ENCODE measurements around the gene AUTS2. TPM values are rescaled to one million over a fixed set of nuclear protein-coding genes. Genes with fewer than 3 reads are reported as not detected.

Gene AUTS2
- total RNA-seq, 4 donors from 2014 or later: 14.9 to 27.2 (median 17.5) TPM

- Histone ChIP-seq H3K27ac (no peak overlapping the region), H3K36me3 (no peaks in the 10 kb centered on the region)
- intact Hi-C loops (cut with DNase I): no loop called here
Measured at GRCh38 chr7:70774950-70775527, 1176.8 kb downstream of the AUTS2 start.

GRCh38 chr7:70775570-70776156, 1177.4 kb downstream of the AUTS2 start:
- no peak overlapping the region for H3K4me3 ChIP-seq (replicated peaks in 1 of 3)
- no peaks in the 10 kb centered on the region for H3K36me3 ChIP-seq
- 82 to 83% methylated on average over 4 of the region's 4 CpGs for whole genome bisulfite sequencing, 2 donors
- peaks cover 0 to 7% of the 10 kb centered on the region in 2 donors for H3K4me1 ChIP-seq
- no peaks in the 10 kb centered on the region for H3K9me3 ChIP-seq
- DNase-seq: no peak
- H3K27me3 ChIP-seq: no peaks in the 10 kb centered on the region
- intact Hi-C loops (cut with DNase I): no loop called here
- no peak overlapping the region for H3K27ac ChIP-seq
- TF ChIP-seq CTCF (IDR thresholded peaks at IDR 0.05) (no peak), POLR2A (IDR thresholded peaks at IDR 0.05) (no peak)

More at GRCh38 chr7:70774950-70775527, 1176.8 kb downstream of the AUTS2 start:
- Histone ChIP-seq H3K9me3 (no peaks in the 10 kb centered on the region), H3K4me3 (replicated peaks in 1 of 3) (no peak overlapping the region), H3K4me1 (peaks cover 0 to 7% of the 10 kb centered on the region in 2 donors), H3K27me3 (no peaks in the 10 kb centered on the region)
- no peak for DNase-seq
- TF ChIP-seq CTCF (IDR thresholded peaks at IDR 0.05): no peak
- no peak for TF ChIP-seq POLR2A (IDR thresholded peaks at IDR 0.05)
- 96 to 99% methylated on average over 3 of the region's 3 CpGs for WGBS, 2 donors

- no peaks in the 10 kb centered on the region for H3K9me3 ChIP-seq
- intact Hi-C loops (cut with DNase I): no loop called here
- no peak for TF ChIP-seq CTCF (IDR thresholded peaks at IDR 0.05)
- TF ChIP-seq POLR2A (IDR thresholded peaks at IDR 0.05): no peak
- no peak overlapping the region for H3K27ac ChIP-seq
- peak; percentile 82 for DNase-seq
- H3K27me3 ChIP-seq: no peaks in the 10 kb centered on the region
- H3K4me1 ChIP-seq: peaks cover 0 to 7% of the 10 kb centered on the region in 2 donors
- H3K36me3 ChIP-seq: no peaks in the 10 kb centered on the region
- 28 to 29% methylated on average over 7 of the region's 7 CpGs for WGBS, 2 donors
- no peak overlapping the region for H3K4me3 ChIP-seq (replicated peaks in 1 of 3)
Measured at GRCh38 chr7:70776627-70777101, 1178.4 kb downstream of the AUTS2 start.

GRCh38 chr7:70777251-70777650, 1179.0 kb downstream of the AUTS2 start:
- H3K4me3 ChIP-seq (replicated peaks in 1 of 3): no peak overlapping the region
- intact Hi-C loops (cut with DNase I): no loop called here
- peaks cover 0 to 7% of the 10 kb centered on the region in 2 donors for H3K4me1 ChIP-seq
- H3K27me3 ChIP-seq: no peaks in the 10 kb centered on the region
- no peak for DNase-seq
- TF ChIP-seq CTCF (IDR thresholded peaks at IDR 0.05) (no peak), POLR2A (IDR thresholded peaks at IDR 0.05) (no peak)
- no peak overlapping the region for H3K27ac ChIP-seq
- H3K36me3 ChIP-seq: no peaks in the 10 kb centered on the region
- H3K9me3 ChIP-seq: no peaks in the 10 kb centered on the region

GRCh38 chr7:70778585-70778984, 1180.3 kb downstream of the AUTS2 start:
- Histone ChIP-seq H3K4me3 (replicated peaks in 1 of 3) (no peak overlapping the region), H3K4me1 (peaks cover 0 to 7% of the 10 kb centered on the region in 2 donors), H3K36me3 (no peaks in the 10 kb centered on the region), H3K27ac (no peak overlapping the region), H3K9me3 (no peaks in the 10 kb centered on the region), H3K27me3 (no peaks in the 10 kb centered on the region)
- no peak for TF ChIP-seq POLR2A (IDR thresholded peaks at IDR 0.05)
- no peak for TF ChIP-seq CTCF (IDR thresholded peaks at IDR 0.05)
- DNase-seq: no peak
- WGBS, 2 donors: 93 to 96% methylated on average over 3 of the region's 3 CpGs
- intact Hi-C loops (cut with DNase I): no loop called here

Measured in thyroid gland (tissue), 4 donors.